MM.1S (cell line): ENCODE results near the gene PYGO2.
"Not testable (repeated sequence)": the region's sequence is repeated elsewhere in the genome, so short reads cannot be mapped to it uniquely, and the experiment has no call there.

Experiments
- CTCF ChIP-seq: fragments of 300-600 bp; sonication (generic); IDR thresholded peaks from 2 replicates; pipeline ENCODE4 v1.5.1; 2016; ENCODE audit warnings: antibody characterized with exemption, low read length, mixed read lengths
- EZH2phosphoT487 ChIP-seq: fragments of 300-600 bp; sonication (generic); IDR thresholded peaks from 2 replicates; pipeline ENCODE4 v1.6.1; 2018; ENCODE audit warnings: antibody characterized with exemption, low read length

GRCh38 chr1:154995301-154995983 is 33.9 kb upstream of the PYGO2 start:
- peak; percentile 40 for TF ChIP-seq CTCF
- not testable (repeated sequence) for TF ChIP-seq EZH2phosphoT487
